Fibroblast of peridontal ligament (primary cell): ENCODE measurements around the gene MBD3L4.
"Not testable (repeated sequence)": the region's sequence is repeated elsewhere in the genome, so short reads cannot be mapped to it uniquely, and the experiment has no call there.

Experiments
- DNase-seq: peaks from one replicate; pipeline ENCODE4 v3.0.0-alpha.2; 2010; ENCODE audit errors: extremely low read depth

The MBD3L4 gene

DNA sequence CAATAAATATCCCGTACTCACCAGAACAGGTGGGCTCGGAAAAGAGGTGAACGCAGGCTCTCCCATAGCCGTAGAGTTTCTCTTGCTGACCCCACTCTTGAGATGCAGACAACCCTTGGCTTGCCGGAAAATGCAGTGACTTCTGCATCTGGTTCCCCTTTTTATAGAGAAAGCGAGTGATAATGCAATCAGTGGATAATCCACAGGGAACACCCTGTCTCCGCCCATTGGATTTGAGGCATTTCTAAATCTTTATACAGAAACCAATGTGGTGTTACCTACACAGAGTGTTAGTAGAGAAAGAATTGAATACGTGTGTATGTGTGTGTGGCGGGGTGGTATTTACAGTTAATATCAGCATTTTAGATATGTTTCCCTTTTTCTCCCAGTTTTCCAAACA lies at the start of gene MBD3L4:
TSS of gene MBD3L4 (minus strand) at position 101 of the 400 bp plus-strand sequence. CDS start at position 66, 35 bp downstream.
- DNase-seq: not testable (repeated sequence)

DNA sequence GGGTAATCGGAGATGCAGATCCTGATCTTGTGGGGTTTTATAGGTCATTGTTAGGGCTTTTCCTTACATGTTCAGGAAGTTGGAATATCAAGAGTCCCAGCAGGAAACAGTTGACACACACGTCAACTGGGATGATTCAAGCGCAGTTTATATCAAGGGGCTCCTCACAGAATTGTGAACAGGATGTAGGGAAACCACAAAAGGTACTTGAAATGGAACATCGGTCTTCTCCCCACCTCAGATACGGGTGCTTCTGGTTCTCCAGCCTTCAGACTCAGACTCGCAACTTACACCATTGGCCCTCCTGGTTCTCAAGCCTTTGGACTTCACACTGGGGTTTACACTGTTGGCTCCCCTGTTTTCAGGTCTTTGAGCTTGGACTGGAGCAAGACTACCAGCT lies 49.0 kb upstream of the MBD3L4 start:
- DNase-seq: no peak

DNA sequence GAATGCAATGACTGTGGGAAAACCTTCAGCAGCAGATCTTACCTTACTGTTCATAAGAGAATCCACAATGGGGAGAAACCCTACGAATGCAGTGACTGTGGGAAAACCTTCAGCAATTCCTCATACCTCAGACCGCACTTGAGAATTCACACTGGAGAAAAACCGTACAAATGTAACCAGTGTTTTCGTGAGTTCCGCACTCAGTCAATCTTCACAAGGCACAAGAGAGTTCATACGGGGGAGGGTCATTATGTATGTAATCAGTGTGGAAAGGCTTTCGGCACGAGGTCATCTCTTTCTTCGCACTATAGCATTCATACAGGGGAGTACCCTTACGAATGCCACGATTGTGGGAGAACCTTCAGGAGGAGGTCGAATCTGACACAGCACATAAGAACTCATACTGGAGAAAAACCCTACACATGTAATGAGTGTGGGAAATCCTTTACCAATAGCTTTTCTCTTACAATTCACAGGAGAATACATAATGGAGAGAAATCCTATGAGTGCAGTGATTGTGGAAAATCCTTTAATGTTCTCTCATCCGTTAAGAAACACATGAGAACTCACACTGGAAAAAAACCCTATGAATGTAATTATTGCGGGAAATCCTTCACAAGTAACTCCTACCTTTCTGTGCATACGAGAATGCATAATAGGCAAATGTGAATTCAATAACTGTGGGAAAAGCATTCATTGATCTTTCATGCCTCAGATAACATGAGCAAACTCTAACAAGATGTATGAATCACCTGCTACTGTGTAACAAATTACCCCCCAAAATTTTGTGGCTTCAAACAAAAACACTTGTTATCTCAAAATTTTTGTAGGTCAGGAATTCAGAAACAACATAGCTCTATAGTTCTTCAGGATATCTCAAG lies 43.3 kb upstream of the MBD3L4 start:
- peak; percentile 34 for DNase-seq

DNA sequence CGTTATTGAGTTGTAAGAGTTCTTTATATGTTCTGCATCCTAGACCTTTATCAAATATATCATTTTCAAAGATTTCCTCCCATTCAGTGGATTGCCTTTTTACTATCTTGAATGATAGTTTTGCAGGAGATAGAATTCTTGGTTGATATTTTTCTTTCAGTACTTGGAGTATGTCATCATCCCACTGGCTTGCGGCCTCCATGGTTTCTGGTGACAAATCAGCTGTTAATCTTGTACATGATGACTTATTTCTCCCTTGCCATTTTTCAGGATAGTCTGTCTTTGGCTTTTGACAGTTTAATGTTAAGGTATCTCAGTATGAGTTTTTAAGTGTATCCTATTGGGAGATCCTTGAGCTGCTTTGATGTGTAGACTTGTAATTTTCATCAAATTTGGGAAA lies 38.0 kb upstream of the MBD3L4 start:
- DNase-seq: no peak

DNA sequence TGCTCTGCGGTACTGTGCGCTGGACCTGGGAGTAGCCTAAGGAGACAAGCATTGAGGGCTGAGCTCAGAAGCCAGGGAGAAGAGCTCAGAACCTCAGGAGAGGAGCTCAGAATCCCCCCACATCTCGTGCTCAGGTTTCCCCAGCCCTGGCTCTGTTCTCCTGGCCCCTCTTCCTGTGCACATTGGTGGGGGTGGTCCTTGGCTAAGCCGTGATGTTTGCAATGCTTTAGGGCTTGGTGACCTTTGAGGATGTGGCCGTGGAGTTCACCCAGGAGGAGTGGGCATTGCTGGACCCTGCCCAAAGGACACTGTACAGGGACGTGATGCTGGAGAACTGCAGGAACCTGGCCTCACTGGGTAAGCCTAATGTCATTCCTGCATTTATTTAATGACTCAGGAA lies 36.2 kb upstream of the MBD3L4 start:
- no peak for DNase-seq

DNA sequence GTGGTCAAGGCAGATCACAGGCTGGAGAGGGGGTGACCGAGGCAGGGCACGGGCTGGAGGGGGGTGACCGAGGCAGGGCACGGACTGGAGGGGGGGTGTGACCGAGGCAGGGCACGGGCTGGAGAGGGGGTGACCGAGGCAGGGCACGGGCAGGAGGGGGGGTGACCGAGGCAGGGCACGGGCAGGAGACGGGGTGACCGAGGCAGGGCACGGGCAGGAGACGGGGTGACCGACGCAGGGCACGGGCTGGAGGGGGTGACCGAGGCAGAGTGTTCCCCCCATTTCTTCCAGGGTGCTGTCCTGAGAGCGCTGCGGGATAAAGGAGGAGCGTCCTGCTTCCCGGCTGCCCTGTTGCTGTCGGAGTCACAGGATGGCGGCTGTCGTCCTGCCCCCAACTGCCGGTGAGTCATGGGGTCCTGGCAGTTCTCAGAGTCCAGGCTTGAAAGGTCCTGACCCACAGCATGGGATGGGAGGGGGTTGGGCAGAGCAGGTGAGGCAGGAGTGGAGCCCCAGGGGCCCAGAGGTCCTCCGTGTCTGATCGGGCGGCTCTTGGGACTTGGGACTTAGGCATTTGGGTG lies 34.8 kb upstream of the MBD3L4 start:
- no peak for DNase-seq

DNA sequence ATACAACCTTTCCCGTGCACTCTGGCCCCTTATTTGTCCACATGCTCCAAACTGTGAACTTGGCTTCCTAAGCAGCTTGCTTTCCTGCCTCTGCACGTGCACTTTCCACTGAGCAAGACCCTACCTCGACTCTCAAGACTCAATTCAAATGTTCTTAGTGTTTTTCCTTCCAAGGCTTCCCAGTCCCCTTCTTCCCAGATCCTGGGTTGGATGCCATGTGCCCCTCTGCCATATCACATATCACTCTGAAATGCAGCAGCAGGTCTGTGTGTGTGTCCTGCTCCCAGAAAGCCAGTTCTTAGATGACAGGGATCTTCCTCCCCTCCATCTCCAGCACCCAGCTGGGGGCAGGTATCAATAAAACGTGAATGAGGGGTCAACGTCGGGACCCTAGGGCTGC lies 32.6 kb upstream of the MBD3L4 start:
- no peak for DNase-seq

DNA sequence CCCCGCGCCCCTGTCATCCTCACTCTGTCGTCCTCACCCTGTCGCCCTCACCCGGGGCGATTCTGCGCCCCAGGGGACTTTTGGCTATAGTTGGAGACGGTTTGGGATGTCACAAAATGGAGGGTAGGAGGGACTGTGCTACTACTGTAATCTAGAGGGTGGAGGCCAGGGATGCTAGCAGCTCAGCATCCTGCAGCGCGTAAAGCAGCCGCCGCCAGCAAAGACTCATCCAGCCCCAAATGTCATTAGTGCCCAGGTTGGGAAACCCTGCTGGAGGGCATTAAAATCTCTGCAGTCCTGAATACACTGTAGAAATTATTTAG lies 29.9 kb upstream of the MBD3L4 start:
- no peak for DNase-seq

DNA sequence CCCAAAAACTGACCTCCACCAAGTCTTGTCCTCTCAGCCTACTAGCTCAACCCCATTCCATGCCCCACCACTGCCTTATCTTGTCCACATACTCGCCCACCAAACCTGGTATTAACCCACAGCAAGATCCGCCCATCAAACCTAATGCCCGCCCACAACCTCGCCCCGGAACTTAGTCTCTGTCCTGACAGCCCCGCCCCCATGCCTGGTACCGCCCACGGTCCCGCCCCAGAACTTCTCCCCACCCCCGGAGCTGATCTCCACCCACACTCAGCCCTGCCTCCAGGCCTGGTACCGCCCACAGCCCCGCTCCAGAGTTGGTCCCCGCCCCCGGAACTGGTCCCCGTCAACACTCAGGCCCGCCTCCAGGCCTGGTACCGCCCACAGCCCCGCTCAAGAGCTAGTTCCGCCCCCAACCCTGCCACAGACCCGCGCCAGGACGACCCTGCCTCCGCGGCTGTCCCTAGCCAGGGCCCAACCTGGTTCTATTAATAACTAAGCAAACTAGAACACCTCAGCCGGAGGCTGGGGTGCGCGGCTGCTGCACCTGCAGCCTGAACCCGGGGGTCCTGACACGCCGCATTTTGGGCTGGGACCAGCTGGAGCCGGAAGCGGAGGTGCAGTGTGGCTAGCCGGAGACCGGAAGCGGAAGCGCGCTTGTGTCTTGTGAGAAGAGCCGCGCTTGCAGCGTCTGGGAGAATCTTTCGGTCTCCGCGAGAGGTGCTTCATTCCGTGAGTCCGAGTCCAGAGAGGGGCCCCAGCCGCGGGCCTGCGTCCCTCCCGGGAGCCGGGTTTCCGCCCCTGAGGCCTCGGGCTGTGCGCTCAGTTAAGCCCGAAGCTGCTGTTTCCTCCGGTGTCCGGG lies 29.3 kb upstream of the MBD3L4 start, which contains the start of gene ZNF557:
TSS of gene ZNF557 (plus strand) at position 662 of the 862 bp plus-strand sequence. CDS start 5,372 bp downstream, outside the sequence.
- peak; percentile 93 for DNase-seq

DNA sequence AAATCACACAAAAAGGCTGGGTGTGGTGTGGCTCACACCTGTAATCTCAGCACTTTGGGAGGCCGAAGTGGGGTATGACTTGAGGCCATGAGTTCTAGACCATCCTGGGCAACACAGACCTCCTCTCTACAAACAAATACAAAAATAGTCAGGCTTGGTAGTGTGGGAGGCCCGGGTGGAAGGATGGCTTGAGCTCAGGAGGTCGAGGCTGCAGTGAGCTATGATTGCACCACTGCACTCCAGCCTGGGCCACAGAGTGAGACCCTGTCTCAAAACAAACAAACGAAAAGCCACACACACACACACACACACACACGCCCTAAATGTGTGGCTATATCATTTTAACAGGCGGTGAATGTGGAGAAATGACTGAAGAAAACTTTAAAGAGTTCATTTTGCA lies 28.6 kb upstream of the MBD3L4 start:
- no peak for DNase-seq

DNA sequence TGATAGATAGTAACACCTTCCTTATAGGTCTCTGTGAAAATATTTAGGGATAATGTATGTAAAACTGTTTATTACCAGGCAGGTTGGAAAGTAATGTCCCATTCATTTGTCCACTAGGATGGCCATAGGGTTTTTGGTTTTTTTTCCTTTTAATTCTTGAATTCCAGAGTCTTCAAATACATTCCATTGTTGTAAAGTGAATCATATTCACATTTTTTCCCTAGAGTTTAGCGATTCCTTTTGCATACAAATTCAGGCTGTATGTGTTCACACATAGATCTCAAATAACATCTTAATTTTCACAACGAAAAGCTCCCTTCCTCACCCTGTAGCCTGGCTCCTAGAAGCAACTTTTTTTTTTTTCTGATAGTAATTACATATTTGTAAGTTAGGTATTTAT lies 27.7 kb upstream of the MBD3L4 start:
- DNase-seq: peak; percentile 47

DNA sequence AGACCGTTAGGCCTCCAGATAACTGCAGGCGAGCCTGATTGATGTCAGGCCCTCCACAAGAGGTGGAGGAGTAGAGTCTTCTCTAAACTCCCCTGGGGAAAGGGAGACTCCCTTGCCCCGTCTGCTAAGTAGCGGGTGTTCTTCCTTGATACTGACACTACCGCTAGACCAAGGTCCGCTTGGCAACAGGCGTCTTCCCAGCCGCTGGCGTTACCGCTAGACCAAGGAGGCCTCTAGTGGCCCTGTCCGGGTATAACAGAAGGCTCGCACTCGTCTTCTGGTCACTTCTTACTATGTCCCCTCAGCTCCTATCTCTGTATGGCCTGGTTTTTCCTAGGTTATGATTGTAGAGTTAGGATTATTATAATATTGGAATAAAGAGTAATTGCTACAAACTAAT lies 27.1 kb upstream of the MBD3L4 start:
- not testable (repeated sequence) for DNase-seq

DNA sequence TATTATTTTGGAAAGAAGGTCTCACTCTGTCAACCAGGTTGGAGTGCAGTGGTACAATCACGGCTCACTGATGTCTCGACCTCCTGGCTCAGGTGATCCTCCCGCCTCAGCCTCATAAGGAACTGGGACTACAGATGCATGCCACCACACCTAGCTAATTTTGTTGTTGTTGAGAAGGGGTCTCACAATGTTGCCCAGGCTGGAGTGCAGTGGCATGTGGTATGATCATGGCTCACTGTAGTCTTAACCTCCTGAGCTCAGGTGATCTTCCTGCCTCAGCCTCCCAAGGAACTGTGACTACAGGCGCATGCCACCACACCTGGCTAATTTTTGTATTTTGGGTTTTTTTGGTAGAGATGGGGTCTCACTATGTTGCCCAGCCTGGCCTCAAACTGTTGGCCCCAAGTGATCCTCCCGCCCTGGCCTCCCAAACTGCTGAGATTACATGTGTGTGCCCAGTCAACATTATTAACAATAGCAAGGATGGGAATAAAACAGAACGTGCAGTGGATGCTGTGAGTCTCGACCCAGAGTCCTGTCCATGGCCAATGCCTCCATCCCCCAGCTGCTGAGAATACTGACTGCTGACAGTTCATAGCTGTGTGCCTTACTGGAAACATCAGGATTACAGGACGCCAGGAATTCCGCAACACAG lies 23.9 kb upstream of the MBD3L4 start:
- no peak for DNase-seq

DNA sequence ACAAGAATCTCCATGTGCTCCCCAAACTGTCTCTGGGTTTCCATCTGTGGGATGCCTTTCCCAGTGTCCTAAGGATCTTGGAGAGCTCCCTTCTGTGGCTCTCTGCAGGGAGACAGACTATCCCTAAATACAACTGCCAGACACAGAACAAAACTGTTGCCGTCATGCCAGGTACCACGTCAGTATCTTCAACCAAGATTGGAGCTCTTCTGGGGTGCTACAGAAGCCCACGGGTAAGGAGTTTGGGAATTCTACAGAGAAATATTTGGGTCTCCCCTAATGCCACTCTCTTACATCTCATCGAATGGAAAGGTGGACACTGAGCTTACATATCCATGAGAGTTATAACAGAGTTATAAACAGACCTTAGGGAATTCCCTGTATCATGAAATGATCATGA lies 23.4 kb upstream of the MBD3L4 start:
- no peak for DNase-seq

DNA sequence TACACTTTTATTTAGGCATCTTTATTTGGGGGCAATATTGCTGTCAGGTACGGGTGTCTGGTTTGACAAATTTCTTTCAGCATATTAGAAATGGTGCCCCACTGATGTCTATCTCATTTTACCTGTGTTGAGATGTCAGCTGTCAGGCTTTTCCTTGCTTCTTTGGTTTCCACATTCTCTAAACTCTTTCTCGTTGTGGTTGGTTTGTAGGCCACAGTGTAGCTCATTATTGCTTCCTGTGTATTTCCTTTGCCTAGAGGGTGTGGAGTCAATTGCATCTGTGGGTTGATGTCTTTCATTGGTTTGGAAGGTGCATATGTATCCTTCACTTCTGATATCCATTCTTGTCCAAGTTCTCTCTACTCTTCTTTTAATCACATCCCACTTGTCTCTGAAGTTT lies 20.0 kb upstream of the MBD3L4 start:
- DNase-seq: not testable (repeated sequence)

DNA sequence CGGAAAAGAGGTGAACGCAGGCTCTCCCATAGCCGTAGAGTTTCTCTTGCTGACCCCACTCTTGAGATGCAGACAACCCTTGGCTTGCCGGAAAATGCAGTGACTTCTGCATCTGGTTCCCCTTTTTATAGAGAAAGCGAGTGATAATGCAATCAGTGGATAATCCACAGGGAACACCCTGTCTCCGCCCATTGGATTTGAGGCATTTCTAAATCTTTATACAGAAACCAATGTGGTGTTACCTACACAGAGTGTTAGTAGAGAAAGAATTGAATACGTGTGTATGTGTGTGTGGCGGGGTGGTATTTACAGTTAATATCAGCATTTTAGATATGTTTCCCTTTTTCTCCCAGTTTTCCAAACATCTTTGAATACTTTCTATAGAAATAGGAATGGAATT lies 18.6 kb upstream of the MBD3L4 start, which contains the start of gene MBD3L3:
TSS of gene MBD3L3 (minus strand) at position 101 of the 400 bp plus-strand sequence. CDS start at position 30, 71 bp downstream.
- not testable (repeated sequence) for DNase-seq

DNA sequence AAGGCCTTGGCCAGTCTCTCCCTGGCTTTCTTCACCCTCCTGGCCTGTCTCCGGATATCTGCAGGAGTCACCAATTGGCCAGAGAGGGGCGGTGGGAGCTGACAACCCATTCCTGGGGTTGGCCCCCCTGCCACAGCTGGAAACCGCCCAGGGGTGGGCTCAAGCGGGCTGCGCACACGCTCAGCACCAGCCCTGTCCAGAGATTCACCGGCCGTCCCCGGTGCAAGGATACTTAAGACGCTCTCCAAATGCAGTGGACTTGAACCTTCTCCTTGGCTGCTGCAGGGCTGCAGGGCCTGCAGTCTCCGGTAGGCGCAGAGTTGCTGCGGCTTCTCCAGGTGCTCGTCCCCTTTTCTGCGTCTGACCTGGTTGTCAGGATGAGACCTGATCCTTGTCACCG lies 16.4 kb upstream of the MBD3L4 start:
- DNase-seq: not testable (repeated sequence)

DNA sequence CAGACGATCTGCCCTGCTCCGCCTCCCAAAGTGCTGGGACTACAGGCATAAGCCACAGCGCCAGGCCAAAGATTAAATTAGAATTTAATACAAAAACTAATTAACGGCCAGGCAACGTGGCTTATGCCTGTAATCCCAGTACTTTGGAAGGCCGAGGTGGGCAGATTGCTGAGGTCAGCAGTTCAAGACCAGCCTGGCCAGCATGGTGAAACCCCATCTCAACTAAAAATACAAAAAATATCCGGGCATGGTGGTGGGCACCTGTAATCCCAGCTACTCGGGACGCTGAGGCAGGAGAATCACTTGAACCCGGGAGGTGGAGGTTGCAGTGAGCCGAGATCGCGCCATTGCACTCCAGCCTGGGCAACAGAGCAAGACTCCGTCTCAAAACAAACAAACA lies 15.7 kb upstream of the MBD3L4 start:
- not testable (repeated sequence) for DNase-seq

DNA sequence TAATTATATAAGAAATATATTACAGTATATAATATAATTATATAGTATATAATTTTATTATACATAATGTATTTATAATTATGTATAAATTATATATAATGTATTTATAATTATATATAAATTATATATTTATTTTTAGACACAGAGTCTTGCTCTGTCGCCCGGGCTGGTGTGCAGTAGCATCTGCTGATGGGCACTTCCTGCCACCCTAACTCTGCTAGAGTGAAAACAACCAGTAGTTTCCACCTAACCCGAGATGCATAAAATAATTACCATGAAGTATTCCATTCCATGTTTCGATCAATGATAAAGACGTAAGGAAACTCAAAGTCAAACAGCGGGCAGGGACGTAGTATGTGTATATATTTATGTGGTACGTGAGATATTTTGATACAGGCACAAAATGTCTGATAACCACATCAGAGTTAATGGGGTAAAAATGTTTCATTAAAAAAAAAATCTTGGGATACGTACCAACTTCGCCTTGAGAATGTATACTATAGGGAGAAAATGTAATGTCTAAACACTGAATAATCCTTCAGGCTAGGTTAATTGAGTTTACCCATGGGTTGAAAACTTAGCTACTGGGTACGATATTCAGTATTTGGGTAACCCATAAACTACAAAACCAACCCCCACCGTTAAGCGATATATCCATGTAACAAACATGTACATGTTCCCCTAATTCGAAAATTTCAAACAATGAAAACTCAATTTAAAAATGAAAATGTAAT lies 14.8 kb upstream of the MBD3L4 start:
- not testable (repeated sequence) for DNase-seq

DNA sequence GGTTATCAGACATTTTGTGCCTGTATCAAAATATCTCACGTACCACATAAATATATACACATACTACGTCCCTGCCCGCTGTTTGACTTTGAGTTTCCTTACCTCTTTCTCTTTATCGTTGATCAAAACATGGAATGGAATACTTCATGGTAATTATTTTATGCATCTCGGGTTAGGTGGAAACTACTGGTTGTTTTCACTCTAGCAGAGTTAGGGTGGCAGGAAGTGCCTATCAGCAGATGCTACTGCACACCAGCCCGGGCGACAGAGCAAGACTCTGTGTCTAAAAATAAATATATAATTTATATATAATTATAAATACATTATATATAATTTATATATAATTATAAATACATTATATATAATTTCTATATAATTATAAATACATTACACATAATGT lies 12.9 kb upstream of the MBD3L4 start:
- not testable (repeated sequence) for DNase-seq

DNA sequence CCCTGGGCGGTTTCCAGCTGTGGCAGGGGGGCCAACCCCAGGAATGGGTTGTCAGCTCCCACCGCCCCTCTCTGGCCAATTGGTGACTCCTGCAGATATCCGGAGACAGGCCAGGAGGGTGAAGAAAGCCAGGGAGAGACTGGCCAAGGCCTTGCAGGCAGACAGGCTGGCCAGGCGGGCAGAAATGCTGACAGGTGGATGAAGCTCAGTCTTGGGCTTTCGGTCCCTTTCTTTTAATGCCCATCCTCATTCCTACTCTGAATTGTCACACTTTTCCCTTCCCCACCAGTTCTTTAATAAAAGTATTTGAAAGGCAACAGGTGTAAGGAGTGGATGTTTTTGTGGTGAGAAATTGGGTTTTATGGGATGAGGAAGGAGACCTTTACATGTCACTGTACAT lies 11.4 kb upstream of the MBD3L4 start:
- not testable (repeated sequence) for DNase-seq
